HG03103 (cell line): Measurements from ENCODE around the gene ACOT11.

ENCODE experiments used
- ATAC-seq: cut with Tn5 transposase; IDR thresholded peaks from one replicate; pipeline ENCODE4 v1.9.1; 2021; ENCODE audit warnings: low read depth; ENCODE audit not compliant: unreplicated experiment

The ACOT11 gene

DNA sequence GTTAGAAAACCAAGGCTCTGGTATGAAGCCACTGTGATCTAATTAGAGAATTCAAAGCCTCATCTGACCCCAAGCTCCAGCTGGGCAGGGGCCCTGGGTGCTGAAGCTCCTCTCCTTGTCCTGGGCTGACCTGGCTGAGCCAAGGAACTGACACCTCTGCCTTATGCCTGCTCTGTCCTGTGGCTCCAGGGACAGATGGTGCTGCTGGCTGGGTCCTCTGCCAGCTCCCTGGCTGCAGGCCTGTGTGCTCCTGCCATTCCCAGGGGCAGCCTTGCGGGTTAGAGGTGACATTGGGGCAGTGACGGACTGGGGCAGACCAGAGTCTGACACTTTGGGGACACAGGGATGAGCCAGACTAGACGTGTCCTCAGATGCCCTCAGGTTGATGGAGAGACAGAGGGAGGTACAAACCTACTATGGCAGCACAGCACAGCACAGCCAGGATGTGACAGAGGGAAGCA, 11.8 kb downstream of the ACOT11 start:
- no peak for ATAC-seq

DNA sequence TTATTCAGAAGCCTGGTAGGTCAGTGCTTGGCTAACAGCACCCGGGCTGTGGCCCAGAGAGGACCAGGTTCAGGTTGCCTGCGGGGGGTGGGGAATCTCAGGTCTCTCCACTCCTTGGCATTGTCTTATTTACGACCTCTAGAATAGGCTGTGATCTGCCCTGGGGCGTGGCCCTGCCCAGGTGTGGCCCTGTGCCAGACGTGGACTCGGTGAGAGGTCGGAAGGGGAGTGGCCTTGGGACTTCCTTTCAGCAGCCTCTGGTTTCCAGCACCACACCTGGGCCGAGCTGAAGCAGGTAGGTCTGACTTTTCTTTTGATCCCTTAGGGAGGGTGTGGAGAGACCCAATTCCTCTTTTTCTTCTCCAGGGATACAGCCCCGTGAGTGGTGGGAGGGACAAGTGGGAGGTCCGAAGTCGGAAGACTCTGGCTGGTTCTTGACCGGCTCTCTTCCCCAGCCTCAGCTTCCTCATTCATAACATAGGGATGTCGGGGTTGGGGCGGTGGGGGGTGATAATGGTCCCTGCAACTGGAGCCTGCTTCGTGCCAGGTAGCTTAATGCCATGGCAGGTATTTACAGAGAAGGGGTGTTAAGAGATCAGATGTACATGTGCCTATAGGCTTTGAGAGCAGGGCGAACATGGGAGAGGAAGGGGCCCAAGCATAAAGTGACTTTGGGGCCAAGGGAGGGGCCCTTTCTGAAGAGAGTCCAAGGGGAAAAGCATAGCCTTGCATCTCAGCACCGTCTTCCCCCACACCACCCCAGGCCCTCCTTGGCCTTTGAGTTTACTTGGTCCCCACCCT, 16.5 kb downstream of the ACOT11 start:
- ATAC-seq, result no peak

DNA sequence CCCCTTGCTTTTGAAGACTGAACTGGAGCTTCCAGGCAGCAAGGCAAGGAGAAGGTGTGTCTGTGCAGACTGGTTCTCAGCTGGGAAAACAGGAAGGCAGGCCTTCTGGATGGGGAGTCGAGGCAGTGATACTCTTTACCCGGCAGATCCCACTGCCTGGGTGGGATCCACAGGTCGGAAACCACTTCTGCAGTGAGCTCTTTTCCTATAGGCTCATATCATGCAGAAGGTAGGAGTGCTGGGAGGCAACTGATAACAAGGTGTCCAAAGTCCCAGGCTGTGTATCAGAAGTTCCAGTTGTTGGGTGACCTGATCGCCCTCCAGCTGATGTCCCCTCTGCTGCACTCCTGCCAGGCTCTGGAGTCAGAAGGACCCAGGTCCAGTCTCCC, 17.1 kb downstream of the ACOT11 start:
- ATAC-seq, result no peak

DNA sequence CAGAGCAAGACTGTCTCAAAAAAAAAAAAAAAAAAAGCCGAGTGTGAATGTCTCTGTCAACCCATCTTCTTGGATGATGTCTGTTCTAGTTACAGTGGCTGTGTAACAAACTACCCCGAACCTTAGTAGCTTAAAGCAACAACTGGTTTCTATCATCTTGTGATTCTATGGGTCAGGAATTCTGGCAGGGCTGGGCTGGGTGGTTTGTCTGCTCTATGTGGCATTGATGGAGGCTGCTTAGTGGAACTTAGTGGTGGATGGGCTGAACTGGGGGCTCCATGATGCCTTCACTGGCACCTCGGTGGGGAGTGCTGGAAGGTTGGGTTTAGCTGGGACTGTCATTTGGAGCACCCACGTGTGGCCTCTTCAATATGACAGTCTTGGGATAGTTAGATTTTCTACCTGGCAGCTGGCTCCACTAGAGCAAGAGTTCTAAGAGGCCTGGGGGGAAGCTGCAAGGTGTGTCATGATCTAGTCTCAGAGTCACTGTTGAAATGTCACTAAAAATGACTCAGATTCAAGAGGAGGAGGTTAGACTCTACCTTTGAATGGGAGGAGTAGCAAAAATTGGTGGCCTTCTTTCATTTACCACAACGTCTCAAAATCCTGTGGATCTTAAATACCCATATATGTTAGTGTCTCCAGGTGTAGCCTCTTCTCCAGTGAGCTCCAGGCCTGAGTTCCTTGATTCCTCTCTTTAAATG, 18.6 kb downstream of the ACOT11 start:
- no peak for ATAC-seq

DNA sequence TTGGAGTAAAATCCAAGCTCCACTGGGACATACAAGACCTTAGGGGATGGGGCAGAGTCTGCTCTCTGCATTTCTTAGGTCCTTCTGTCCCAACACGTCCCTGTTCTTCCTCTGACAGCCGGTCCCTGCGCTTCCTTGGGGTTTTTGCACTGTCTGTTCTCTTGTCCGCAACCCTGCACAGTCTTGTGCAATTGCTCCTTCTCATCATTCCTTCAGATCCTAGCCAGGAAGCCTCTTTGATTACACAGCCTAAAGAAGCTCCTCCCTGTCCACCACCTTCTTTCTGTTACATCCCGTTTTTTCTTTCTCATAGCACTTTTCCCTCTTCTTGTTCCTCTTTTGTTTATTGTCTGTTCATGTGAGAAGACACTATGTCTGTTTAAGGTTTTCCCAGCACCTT, 19.9 kb downstream of the ACOT11 start:
- no peak for ATAC-seq

DNA sequence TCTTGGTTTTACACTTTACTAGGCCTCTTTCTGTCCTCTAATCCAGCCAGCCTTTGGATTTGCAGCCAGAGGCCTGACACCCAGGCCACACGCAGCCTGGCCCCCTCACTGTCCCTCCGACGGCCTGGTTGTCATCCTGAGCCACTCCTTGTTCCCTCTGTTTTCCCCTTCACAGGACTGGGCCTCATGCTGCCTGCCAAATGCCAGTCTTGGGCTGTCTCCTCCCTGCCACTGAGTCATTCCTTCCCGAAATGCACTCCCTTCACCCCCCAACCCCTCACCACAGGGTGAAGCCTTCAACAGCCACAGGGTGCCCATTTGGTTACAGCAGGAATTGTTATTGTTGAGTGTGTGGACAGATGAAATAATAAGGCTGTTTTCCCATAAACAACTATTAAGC, 21.3 kb downstream of the ACOT11 start:
- ATAC-seq, result no peak

DNA sequence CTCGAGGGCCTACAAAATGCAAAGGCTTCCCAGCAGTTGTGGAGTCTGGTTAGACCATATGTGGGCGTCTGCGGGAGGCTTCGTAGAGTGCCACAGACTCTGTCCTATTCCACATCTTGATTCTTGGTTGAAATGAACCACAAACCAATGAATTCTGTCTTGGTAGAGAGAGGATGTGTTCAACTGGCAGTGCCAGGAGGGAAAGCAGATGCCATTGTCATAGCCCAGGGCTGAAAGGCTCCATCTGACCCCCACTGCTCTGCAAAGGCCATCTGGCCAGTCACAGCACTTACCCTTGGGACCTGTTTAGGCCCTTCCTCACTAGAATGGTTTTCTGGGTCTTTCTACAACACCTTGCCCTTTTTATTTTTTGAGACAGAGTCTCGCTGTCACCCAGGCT, 22.1 kb downstream of the ACOT11 start:
- ATAC-seq, result no peak

DNA sequence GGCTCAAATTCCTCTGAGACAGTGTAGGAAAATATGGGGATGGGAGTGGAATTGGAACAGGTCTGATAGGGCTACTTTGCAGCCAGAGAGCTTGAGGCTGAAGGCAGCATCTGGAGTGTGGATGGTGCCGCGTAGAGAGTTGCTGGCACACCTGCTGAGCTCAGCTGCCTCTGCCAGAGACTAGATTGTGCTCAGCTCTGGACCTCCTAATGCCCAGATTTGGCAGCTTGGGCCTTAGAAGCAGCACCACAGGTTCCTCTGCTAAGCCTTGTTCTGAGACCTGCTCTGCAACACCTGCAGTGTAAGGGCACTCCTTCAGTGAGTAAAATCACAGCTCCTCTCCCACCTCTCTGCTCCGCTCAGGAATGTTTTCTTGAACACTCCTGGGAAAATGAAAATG, 23.3 kb downstream of the ACOT11 start:
- no peak for ATAC-seq

DNA sequence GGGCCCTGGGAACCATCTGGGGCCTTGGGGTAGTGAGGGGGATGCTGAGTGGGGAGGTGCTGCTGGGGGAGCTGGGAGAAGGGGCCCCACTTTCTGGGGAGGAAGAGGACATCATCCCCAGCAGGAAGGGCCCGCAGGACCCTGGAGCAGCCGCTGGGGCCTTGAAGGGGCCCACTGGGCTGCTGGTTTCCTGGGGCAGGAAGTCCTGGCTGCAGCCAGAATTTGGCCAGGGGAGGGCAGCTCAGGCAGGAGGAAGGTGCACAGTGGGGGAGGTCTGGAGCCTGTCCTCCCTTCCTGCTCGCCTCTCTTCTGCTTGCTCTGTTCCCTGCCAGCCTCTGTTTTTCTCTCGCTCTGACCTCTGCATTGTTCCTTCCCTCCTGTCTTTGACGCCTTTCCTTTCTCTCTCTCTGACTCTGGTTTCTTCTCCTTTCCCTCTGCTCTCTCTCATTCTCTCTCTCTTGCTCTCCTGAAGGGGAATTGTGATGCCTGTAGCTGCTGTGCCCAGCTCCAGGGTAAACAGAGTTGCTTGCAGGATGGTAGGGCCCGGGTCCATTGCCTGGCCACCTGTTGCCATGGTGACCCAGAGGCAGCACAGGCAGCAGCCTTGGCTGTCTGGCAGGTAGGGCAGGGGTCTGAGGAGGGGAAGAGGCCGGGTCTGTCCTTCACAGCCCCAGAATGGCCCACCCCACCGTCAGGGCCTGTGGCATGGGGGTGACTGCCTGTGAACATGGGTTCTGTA, 23.9 kb downstream of the ACOT11 start:
- ATAC-seq, result no peak

DNA sequence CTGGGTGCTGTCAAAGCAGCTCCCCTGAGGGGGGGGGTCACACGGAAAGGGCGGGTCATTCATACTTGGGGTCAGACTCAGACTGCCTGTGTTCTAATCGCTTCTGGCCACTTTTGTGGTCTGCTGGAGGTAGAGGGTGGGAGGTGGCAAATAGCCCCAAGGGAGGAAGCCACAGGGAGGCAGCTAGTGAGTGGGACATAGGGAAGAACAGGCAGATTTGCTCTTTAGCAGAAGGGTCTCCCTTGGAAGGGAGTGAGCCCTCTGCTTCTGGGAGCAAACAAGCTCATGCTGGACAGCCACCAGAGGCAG, 24.5 kb downstream of the ACOT11 start:
- no peak for ATAC-seq

DNA sequence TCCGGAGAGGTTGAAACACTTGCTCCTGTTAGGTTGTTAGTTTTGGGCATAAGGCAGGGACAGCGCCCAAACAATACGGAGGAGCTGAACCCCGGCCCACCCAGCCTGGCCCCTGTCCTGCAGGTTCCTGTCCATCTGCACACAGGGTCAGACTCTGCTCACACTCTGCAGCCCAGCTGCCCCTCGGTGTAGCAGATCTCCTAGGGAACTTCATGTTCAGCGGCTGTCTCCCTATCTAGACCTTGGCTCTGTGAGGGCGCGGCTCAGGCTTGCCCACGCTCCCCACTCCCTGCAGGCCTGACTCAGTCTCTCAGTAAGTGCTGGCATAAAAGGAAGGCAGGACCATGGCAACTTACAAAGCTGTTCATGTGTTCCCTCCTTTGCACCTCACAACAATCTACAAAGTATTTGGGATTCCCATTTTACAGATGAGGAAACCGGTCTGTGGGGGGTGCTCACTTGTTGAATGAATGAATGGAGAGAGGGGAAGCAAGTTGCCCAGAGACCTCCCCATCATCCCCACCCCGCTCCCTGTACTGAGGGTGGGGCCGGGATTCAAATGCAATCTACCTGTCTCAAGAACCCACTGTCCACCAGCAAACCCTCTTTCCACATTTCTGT, 26.2 kb downstream of the ACOT11 start:
- ATAC-seq, result no peak

DNA sequence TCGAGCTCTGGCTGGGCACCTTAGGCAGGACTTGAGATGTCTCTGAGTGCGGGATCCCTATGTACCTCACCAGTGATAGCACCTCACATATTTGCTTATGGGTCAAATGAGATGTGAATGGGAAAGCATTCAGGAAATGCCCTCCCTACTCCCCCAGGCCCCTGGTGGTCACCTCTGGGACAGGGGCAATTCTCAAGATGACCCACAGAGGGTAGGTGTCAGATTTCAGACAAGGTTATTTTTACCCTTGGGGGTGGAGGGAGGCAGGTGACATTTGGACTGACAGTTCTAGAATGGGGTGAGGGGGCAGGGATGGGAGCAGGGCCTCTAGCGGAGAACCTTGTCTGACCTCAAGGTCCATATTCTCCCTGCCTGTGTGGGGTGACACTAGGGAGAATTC, 27.1 kb downstream of the ACOT11 start:
- ATAC-seq, result no peak

DNA sequence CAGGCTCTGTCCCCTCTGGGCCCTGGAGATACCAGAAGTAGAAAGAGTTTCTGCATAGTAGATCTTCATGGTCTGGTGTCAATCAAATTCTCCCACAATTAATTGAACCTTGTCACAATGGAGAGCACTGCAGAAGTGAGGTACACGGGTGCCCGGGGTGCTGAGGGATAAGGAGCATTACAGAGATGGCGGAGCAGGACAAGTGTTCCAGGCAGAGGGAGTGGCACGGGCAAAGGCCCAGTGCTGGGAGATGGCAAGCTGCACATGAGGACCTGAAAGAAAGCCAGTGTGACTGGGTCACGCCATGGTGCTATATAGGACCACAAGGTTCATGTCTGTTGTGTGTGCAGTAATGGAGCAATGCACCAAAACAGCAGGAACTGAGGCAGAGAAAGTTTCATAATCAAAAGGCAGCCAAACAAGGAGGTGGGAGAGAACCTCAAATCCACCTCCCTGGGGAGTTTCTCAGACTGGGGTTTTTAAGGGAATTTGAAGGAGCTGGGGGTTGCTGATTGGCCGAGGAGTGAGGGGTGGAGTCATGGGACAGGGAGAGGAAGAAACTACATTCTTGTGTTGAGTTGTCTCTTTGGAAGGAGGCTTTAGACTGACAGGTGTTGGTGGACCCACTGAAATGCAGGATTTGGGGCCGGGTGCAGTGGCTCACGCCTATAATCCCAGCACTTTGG, 27.7 kb downstream of the ACOT11 start:
- ATAC-seq, result no peak

DNA sequence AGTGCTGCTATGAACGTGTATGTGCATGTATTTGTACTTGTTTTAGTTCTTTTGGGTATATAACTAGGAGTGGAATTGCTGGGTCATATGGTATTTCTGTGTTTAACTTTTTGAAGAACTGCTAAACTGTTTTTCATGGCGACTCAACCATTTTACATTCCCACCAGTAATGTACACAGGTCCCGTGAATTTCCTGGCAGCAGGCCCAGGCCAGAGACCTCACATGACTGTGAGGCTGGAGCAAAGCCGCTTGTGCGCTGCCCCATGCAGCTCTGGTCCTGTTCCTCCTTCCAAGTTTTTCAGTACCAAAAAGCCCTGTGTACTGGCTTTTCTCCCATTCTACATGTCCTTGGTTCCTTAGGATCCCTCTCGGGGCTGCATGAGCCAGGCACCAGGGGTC, 29.6 kb downstream of the ACOT11 start:
- ATAC-seq, result no peak

DNA sequence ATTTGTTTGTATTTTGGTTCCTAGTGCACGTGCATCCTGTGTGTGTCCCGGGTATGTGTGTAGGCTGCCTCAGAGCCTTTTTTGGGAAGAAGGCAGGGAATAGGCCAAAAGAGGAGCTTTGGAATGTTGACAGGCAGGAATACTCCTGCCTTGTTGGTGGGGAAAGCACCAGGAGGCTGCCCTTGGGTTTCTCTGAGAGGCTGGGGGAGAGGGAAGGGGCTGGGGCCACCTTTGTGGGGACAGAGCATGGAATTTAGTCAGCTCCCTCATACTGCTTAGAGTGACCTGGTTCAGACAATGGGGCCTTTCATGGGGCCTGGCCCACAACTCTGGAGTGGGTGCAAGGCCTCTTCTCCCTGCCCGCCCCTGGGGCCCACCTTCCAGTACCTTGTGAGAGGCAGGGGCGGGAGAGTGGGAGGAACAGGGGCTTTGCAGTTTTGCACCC, 31.3 kb downstream of the ACOT11 start:
- no peak for ATAC-seq

DNA sequence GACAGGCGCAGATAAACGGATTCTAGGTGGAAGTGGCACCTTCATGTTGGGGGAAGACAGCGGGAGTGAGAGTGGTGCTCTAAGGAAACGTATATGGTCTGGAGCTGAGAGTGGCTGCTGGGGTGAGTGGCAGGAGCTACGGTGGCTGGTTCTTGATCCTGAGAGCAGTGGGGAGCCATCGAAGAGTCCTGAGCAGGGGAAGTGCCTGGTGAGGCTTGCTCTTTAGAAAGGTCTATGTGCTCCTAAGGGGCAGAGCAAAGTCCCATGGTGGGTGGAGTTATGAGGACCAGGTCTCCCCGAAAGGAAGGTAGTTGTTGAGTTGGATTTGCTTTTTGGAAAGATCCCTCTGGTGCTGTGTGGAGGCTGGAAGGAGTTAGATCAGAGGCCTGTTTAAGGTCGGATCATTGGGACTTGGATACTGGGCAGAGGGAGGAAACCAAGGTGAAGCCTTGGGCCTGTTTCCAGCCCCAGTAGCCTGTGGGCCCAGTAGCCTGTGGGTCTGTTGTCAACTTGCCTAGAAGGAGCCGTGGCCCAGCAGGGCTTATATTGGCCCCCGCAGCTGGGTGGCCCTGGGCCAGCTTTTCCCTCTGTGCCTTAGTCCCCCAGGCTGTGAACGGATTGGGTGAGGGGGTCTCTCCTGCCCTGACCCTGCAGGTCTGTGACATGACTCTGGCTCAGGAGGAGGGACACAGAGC, 33.0 kb downstream of the ACOT11 start:
- ATAC-seq, result no peak

DNA sequence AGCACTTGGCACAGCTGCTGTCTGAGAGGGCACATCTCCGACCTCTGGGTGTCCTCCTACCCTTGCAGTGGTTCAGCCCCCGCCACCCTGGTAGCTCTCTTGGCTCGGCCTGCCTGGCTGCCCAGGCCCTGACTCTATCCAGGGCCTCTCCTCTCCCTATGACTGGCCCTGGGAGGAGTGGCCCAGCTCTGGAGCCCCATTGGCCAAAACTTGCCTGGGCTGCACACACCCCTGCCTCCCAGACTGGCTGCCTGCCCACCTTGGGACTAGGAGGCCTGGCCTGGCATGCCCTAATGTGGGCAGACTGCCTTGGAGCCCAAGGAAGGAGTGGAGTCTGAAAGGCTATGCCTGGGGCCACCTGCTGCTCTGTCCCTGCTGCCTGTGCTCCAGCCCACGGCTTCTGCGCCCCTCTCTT, 33.6 kb downstream of the ACOT11 start:
- ATAC-seq, result no peak

DNA sequence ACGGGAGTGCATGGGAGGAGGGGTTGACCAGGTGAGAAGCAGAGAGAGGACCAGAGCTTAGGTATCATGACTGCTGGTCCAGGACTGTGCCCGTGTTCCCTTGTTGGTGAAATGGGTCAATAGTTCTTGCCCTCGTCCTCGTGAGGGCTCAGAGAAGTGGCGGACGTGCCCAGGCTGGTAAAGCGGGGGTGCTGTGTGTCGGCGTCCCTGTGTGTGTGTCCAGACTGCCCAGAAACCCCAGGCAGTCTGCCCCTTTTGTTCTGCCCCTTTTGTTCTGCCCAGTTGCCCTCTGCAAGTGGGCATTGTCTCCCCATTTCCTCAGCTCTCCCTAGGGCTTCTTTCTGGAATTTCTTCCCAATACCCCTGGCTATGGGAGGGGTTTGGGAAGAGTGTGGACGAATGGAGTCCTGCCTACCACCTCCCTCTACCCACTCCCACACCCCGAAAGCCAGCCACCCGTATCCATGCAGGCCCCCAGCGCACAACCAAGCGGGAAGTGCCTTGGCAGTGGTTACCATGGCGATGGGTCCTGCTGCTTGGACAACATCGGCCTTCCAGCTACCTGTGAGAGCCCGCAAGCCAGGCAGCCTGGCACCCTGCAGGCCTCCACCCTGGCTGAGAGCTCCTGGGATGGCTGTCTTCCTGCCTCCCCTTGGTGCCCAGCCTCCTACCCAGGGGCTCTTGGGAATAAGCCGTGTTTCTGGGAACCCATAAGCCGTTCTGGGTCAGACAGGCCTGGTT, 34.7 kb downstream of the ACOT11 start:
- ATAC-seq, result no peak

DNA sequence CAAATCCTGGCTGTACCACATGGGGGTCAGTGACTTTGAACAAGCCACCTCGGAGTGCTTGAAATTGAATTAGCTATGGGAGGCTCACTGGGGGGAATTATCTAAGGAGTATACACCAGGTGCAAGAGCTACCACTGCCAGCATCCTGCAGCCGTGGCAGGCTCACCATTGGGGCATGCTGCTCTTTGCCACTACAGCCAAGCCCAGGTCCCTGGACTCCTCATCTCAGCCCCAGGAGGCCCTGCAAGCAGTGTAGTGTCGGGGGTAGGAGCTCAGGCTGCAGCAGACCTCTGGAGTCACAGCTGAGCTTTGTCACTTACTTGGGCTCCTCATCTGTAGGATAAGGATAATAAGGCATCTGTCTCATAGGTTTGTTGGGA, 35.3 kb downstream of the ACOT11 start:
- ATAC-seq, result no peak
